Activated CD8-positive, alpha-beta memory T cell treated with anti-CD3 and anti-CD28 coated beads for 1 hour (primary cell): ENCODE results near the gene C12orf60.

Experiments
- DNase-seq, 2 donors: peaks; one replicate each; pipeline ENCODE4 v3.0.0-alpha.2; 2020; ENCODE audit warnings: low read depth in 1 of 2; ENCODE audit errors: extremely low read depth in 1 of 2

Gene C12orf60

DNA sequence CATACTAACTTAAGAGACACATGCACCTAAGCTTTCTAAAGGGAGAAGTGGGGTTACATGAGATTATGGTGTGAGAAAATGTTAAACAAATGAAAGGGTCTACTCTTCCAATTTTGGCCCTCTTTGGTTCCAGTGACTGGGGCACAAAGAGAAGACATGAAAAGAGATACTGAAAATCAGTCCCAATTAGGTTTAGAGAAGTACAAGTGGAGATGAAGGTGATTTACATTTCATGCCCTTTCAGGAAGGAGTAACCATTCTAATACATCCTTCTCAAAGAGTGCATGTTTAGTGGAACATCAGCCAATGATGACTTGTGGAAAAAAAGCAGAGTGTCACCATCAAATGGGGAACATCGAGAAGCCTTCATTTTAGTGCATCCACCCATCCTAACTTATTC lies 67.8 kb downstream of the C12orf60 start:
- no peak for DNase-seq

DNA sequence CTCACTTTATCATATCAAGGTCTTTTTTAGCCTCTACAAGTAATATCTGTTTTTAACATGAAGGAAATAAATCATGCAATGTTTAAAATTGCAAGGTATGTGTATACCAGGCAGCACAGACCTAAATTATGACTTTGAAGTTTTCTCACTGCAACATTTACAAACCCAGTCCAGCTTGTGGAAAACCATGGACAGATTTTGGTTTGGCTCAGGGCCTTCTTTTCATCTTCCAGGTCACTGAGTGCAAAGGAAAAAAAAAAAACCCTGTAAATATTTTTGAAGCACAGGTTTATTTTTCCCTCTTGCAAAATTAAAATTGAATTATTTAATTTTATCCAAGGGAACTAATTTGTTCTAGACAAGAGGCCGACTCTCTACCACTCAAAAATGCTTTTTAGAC lies 68.4 kb downstream of the C12orf60 start:
- no peak for DNase-seq

DNA sequence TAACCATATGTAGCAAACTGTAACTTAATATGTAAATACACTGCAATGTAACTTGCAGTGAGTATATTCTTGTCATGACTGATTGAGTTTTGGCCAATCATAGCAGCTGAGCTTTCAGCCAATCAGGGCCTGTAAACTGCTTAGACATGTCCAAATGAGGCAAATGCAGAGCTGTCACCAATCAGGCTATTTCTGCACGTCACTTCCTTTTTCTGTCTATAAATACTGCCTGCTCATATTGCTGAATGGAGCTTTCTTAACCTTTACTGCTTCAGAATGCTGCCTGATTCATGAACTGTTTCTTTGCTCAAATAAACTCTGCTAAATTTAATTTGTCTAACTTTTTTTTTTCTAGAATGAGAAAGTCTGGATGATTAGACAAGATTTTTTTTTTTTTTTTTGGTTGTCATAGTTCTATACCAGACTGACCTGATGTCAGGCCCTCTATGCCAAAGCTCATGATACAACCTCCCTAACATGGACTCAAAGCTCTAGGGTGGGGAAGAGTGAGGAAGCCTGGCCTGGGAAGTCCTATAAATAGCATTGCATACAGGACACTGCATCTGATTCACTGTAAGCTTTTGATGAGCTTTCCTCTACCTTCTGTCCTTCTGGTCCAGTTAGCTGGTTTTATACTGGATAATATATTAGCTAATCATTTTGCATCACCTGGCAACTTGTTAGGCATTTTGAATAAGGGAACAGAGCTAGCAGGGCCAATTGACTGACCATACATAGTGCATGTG lies 70.1 kb downstream of the C12orf60 start:
- no peak for DNase-seq
